IMR-90 (cell line): ENCODE measurements around the gene AHCYL2. TPM values are rescaled to one million over a fixed set of nuclear protein-coding genes. Genes with fewer than 3 reads are reported as not detected.

Experiments used
- ATAC-seq: fragments of 200-7000 bp; cut with Tn5 transposase; 2 replicates; pipeline ENCODE4 v1.9.1; 2020; ENCODE audit warnings: low read depth, mild to moderate bottlenecking, moderate library complexity
- BruUV-seq: library from RNA; stranded (reverse); fragments of 400-500 nt; replicated peaks from 2 replicates; lab custom pipeline; 2021; lab: Mats Ljungman, UMichigan
- CTCF ChIA-PET: fragments of 300-600 bp; formaldehyde crosslinking; extraction: SDS; loops from one replicate; lab custom pipeline; 2021; ENCODE audit warnings: antibody characterized with exemption; lab: Yijun Ruan, JAX
- POLR2A ChIA-PET: fragments of 300-600 bp; sonication (Branson Sonifier 250); formaldehyde crosslinking; loops from one replicate; lab custom pipeline; 2022; ENCODE audit warnings: antibody characterized with exemption; ENCODE audit not compliant: unreplicated experiment; lab: Charles Lee
- DNase-seq: peaks from one replicate; pipeline ENCODE4 v3.0.0; 2013
- H2AFZ ChIP-seq: replicated peaks from 2 replicates; pipeline ENCODE3; 2013; ENCODE audit warnings: low read length, mild to moderate bottlenecking; ENCODE audit not compliant: poor library complexity
- H2AK5ac ChIP-seq: 2 replicates; pipeline ENCODE4 v1.6.1; 2013; ENCODE audit warnings: low read depth, low read length, inconsistent platforms
- H2AK9ac ChIP-seq: replicated peaks from 2 replicates; pipeline ENCODE3; 2013; ENCODE audit warnings: mild to moderate bottlenecking, low read depth, low read length, moderate library complexity; ENCODE audit not compliant: poor library complexity
- H2BK120ac ChIP-seq: 2 replicates; pipeline ENCODE4 v1.6.1; 2013; ENCODE audit warnings: low read depth, low read length, inconsistent platforms
- H2BK15ac ChIP-seq: 3 replicates; pipeline ENCODE4 v1.6.1; 2013; ENCODE audit warnings: low read depth, low read length, inconsistent platforms
- H2BK20ac ChIP-seq: 2 replicates; pipeline ENCODE4 v1.6.1; 2013; ENCODE audit warnings: low read depth, mild to moderate bottlenecking, inconsistent platforms, low read length, moderate library complexity
- H2BK5ac ChIP-seq: 2 replicates; pipeline ENCODE4 v1.6.1; 2013; ENCODE audit warnings: mild to moderate bottlenecking, low read depth, low read length, inconsistent platforms; ENCODE audit not compliant: poor library complexity, severe bottlenecking
- H3K14ac ChIP-seq: replicated peaks from 2 replicates; pipeline ENCODE4 v1.6.1; 2013; ENCODE audit warnings: low read depth, low read length, inconsistent platforms
- H3K18ac ChIP-seq: 2 replicates; pipeline ENCODE4 v1.6.1; 2013; ENCODE audit warnings: low read depth, low read length, control low read depth
- H3K23ac ChIP-seq: 2 replicates; pipeline ENCODE4 v1.6.1; 2013; ENCODE audit warnings: low read depth, low read length, inconsistent platforms
- H3K27ac ChIP-seq: 2 replicates; pipeline ENCODE4 v1.5.1; 2013; ENCODE audit warnings: mild to moderate bottlenecking, control low read depth, low read length; ENCODE audit not compliant: insufficient read depth
- H3K27me3 ChIP-seq: 2 replicates; pipeline ENCODE4 v1.6.1; 2013; ENCODE audit warnings: low read length; ENCODE audit not compliant: control insufficient read depth, insufficient read depth
- H3K36me3 ChIP-seq: 2 replicates; pipeline ENCODE4 v1.6.1; 2013; ENCODE audit warnings: low read length, mixed read lengths; ENCODE audit not compliant: control insufficient read depth, insufficient read depth
- H3K4ac ChIP-seq: 2 replicates; pipeline ENCODE4 v1.6.1; 2013; ENCODE audit warnings: low read depth, low read length, inconsistent platforms
- H3K4me1 ChIP-seq: 2 replicates; pipeline ENCODE4 v1.6.1; 2013; ENCODE audit warnings: low read length, mixed read lengths; ENCODE audit not compliant: control insufficient read depth, insufficient read depth
- H3K4me2 ChIP-seq: 2 replicates; pipeline ENCODE4 v1.6.1; 2013; ENCODE audit warnings: low read depth, mild to moderate bottlenecking, control low read depth, low read length, moderate library complexity
- H3K4me3 ChIP-seq: 2 replicates; pipeline ENCODE4 v1.5.1; 2013; ENCODE audit warnings: low read depth, mild to moderate bottlenecking, control low read depth, low read length, moderate library complexity; ENCODE audit not compliant: insufficient read depth
- H3K56ac ChIP-seq: 2 replicates; pipeline ENCODE4 v1.6.1; 2013; ENCODE audit warnings: low read length, inconsistent platforms; ENCODE audit not compliant: insufficient read depth; ENCODE audit errors: extremely low read depth
- H3K79me1 ChIP-seq, 2 experiments: 2 replicates each; pipeline ENCODE4 v1.6.1; 2013; ENCODE audit warnings: low read length in 2 of 2, inconsistent platforms in 1 of 2, low read depth in 1 of 2
- H3K9ac ChIP-seq: 2 replicates; pipeline ENCODE4 v1.6.1; 2013; ENCODE audit warnings: low read depth, low read length, control low read depth
- H3K9me1 ChIP-seq: 2 replicates; pipeline ENCODE4 v1.6.1; 2013; ENCODE audit warnings: low read length, inconsistent platforms; ENCODE audit not compliant: insufficient read depth
- H3K9me3 ChIP-seq: 2 replicates; pipeline ENCODE4 v1.6.1; 2013; ENCODE audit warnings: low read length; ENCODE audit not compliant: control insufficient read depth, insufficient read depth
- H4K20me1 ChIP-seq: 2 replicates; pipeline ENCODE4 v1.6.1; 2013; ENCODE audit warnings: low read length, inconsistent platforms; ENCODE audit not compliant: insufficient read depth
- H4K5ac ChIP-seq: 2 replicates; pipeline ENCODE4 v1.6.1; 2013; ENCODE audit warnings: mild to moderate bottlenecking, low read depth, low read length, control low read depth
- H4K8ac ChIP-seq, 2 experiments: 2 replicates each; pipeline ENCODE4 v1.6.1; 2013; ENCODE audit warnings: low read depth in 2 of 2, low read length in 2 of 2, control low read depth in 1 of 2, inconsistent platforms in 1 of 2
- H4K91ac ChIP-seq: 2 replicates; pipeline ENCODE4 v1.6.1; 2013; ENCODE audit warnings: low read depth, low read length, inconsistent platforms; ENCODE audit not compliant: insufficient read depth
- CTCF ChIP-seq: conservative IDR thresholded peaks from 2 replicates; pipeline ENCODE4 v1.5.1; 2012; ENCODE audit warnings: mild to moderate bottlenecking, low read depth, low read length, improper control_type of control experiment
- ELK1 ChIP-seq: fragments of 150-350 bp; IDR thresholded peaks from 2 replicates; pipeline ENCODE4 v1.6.1; 2016; ENCODE audit warnings: low read depth, mild to moderate bottlenecking, low read length, moderate library complexity, borderline replicate concordance
- MAFK ChIP-seq: IDR thresholded peaks from 2 replicates; pipeline ENCODE4 v1.6.1; 2012; ENCODE audit warnings: low read depth, low read length, improper control_type of control experiment
- MAZ ChIP-seq: IDR thresholded peaks from 2 replicates; pipeline ENCODE4 v1.6.1; 2012; ENCODE audit warnings: low read depth, mild to moderate bottlenecking, low read length, improper control_type of control experiment, moderate library complexity, borderline replicate concordance
- RCOR1 ChIP-seq: IDR thresholded peaks from 2 replicates; pipeline ENCODE4 v1.6.1; 2012; ENCODE audit warnings: mild to moderate bottlenecking, low read length, improper control_type of control experiment; ENCODE audit not compliant: insufficient replicate concordance
- SMC3 ChIP-seq: fragments of 150-350 bp; IDR thresholded peaks from 2 replicates; pipeline ENCODE4 v1.6.1; 2016; ENCODE audit warnings: low read depth, mild to moderate bottlenecking, antibody characterized with exemption, low read length, moderate library complexity
- USF2 ChIP-seq: fragments of 150-350 bp; IDR thresholded peaks from 2 replicates; pipeline ENCODE4 v1.6.1; 2017; ENCODE audit warnings: mild to moderate bottlenecking, antibody characterized with exemption, low read length, low read depth
- WGBS, 2 experiments: methylation state at CpG; one replicate each; pipeline versions ENCODE4 v1.1.5 to v1.1.7; 2013; ENCODE audit warnings: missing lambda C conversion rate in 2 of 2; ENCODE audit not compliant: insufficient read length in 1 of 2; ENCODE audit errors: extremely low coverage in 2 of 2; 5-methylcytosine and 5-hydroxymethylcytosine counted together
- dilution Hi-C: fragments of 300-500 bp; cut with HindIII; formaldehyde crosslinking; loops from one replicate; pipeline ENCODE4 v1.14.3; 2018; ENCODE audit warnings: low sequenced_read_pairs; ENCODE audit not compliant: unreplicated experiment
- in situ Hi-C: fragments of 300-500 bp; cut with MboI; formaldehyde crosslinking; loops from 3 replicates; pipeline ENCODE4 v1.14.3; 2019; ENCODE audit warnings: low sequenced_read_pairs, inconsistent platforms, mixed read lengths
- intact Hi-C: fragments of 100-400 bp; cut with micrococcal nuclease; formaldehyde crosslinking; loops from 2 replicates; pipeline ENCODE4 v1.10.0; 2022
- polyA plus RNA-seq, 3 experiments: library from polyadenylated mRNA; depleted of rRNA; stranded (reverse); fragments of >200 nt; gene quantifications; 2 replicates each; pipeline ENCODE4 v1.2.3, GENCODE V29; 2012; ENCODE audit warnings: low replicate concordance in 1 of 3
- total RNA-seq: library from RNA; depleted of rRNA; stranded (reverse); fragments of >200 nt; gene quantifications from 2 replicates; pipeline ENCODE4 v1.2.3, GENCODE V29; 2012

AHCYL2 gene
- total and polyA plus RNA-seq, 2 of the 4 experiments (the other 2 are of a cell fraction), result 5.7 to 7.6 TPM

- no peak overlapping the region for H3K23ac ChIP-seq
- no CpG with 5 or more reads among the region's 2 CpGs for WGBS, 2 experiments
- no TSS peak for BruUV-seq
- DNase-seq (no peak), ATAC-seq (no peak)
- intact Hi-C loops, result no loop called here
- H3K9me3 ChIP-seq, result no peaks in the 10 kb centered on the region
- no peaks in the 10 kb centered on the region for H3K79me1 ChIP-seq
- H3K36me3 ChIP-seq, result no peaks in the 10 kb centered on the region
- H2BK15ac ChIP-seq, result no peak overlapping the region
- no peak overlapping the region for H4K91ac ChIP-seq
- no peak overlapping the region for H2AK5ac ChIP-seq
- ChIA-PET POLR2A (no interaction called here), CTCF (no interaction called here)
- no peak overlapping the region for H2BK120ac ChIP-seq
- H2BK5ac ChIP-seq, result no peak overlapping the region
- no peak overlapping the region for H2AFZ ChIP-seq
- in situ Hi-C loops, result no loop called here
- no peak overlapping the region for H3K4ac ChIP-seq
- H3K56ac ChIP-seq, result no peak overlapping the region
- H3K4me3 ChIP-seq, result no peak overlapping the region
- H2BK20ac ChIP-seq, result no peak overlapping the region
- dilution Hi-C loops, result no loop called here
- H3K4me2 ChIP-seq, result no peak overlapping the region
- H3K9ac ChIP-seq, result no peak overlapping the region
- no peak overlapping the region for H3K27ac ChIP-seq
- TF ChIP-seq USF2 (no peak), SMC3 (no peak), RCOR1 (no peak), MAZ (no peak), CTCF (no peak), MAFK (no peak), ELK1 (no peak)
- H3K4me1 ChIP-seq, result peaks cover 3% of the 10 kb centered on the region; the same call in 1 of the 2 replicates
- H4K5ac ChIP-seq, result no peak overlapping the region
- H3K9me1 ChIP-seq, result peaks cover 4% of the 10 kb centered on the region; the same call in 1 of the 2 replicates
- no peak overlapping the region for H4K8ac ChIP-seq
- no peak overlapping the region for H3K14ac ChIP-seq
- H3K27me3 ChIP-seq, result no peaks in the 10 kb centered on the region
- H2AK9ac ChIP-seq, result no peak overlapping the region
- no peak overlapping the region for H3K18ac ChIP-seq
- no peaks in the 10 kb centered on the region; the same call in 1 of the 2 replicates for H4K20me1 ChIP-seq
Observed at GRCh38 chr7:129256221-129256620, 31.4 kb downstream of the AHCYL2 start.
